ENCODE results near the gene FOXO6.

Gene FOXO6

DNA sequence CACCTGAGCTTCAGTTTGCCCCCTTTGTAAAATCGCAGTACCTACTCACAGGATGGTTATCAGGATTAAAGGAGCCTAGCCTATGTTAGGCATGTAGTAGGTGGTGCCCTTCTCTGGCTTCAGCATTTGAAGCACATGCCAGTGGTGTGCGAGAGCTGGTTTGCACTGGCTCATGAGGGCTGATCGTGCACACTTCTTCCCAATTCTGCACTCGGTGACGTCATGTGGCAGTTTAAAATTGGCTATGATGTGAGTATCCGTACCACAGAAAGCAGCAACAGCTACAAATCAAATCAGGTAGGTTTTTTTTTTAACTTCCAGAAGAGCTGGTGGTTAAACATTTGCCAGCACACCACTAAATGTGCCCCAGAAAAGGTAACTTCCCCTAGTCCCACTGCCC lies 13.5 kb downstream of the FOXO6 start:
- TF ChIP-seq GATA3 (IDR thresholded peaks at IDR 0.05; ENCODE audit: low read depth, low read length): no peak
- TF ChIP-seq GATA2 (IDR thresholded peaks at IDR 0.05; ENCODE audit: low read depth, low read length): no peak

DNA sequence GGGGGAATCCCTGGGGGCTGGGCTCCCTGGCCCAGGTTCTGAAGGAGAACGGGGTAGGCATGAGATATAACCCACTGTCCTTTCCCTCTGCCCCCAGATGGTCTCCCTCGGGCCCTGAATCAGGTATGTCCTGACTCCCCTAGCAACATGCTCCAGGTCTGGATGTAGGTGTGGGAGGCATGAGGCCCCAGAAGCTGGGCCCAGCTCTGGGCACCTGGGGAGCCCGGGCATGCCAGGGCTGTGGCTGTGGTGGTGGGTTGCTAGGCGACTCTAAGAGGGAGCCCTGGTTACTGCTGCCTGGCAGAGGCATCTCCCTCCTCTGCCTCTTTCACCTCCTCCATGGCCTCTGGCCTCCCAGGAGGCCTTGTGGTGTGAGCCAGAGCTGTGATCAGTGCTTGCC lies 16.2 kb downstream of the FOXO6 start:
- TF ChIP-seq GATA3 (IDR thresholded peaks at IDR 0.05; ENCODE audit: low read depth, low read length) (no peak), GATA2 (IDR thresholded peaks at IDR 0.05; ENCODE audit: low read depth, low read length) (no peak)

DNA sequence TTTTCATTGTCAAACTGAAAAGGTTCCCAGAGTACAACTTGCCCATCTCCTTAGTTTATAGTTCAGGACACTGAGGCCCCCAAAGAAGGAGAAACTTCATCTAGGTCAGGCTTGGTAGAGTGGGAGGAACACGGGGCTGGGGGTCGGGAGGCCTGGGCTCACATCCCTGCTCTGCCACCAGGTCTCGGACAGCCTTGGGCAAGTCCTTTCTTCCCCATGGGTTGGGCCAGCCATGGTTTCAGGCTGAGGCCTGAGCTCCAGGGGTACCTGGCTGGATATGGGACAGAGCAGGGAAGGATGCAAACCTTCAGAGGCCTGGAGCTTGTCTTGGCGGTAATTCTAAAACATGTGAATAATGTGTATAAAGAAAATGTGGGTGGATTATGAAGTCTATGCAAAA lies 17.0 kb downstream of the FOXO6 start:
- TF ChIP-seq GATA3 (IDR thresholded peaks at IDR 0.05; ENCODE audit: low read depth, low read length) (no peak), GATA2 (IDR thresholded peaks at IDR 0.05; ENCODE audit: low read depth, low read length) (no peak)

DNA sequence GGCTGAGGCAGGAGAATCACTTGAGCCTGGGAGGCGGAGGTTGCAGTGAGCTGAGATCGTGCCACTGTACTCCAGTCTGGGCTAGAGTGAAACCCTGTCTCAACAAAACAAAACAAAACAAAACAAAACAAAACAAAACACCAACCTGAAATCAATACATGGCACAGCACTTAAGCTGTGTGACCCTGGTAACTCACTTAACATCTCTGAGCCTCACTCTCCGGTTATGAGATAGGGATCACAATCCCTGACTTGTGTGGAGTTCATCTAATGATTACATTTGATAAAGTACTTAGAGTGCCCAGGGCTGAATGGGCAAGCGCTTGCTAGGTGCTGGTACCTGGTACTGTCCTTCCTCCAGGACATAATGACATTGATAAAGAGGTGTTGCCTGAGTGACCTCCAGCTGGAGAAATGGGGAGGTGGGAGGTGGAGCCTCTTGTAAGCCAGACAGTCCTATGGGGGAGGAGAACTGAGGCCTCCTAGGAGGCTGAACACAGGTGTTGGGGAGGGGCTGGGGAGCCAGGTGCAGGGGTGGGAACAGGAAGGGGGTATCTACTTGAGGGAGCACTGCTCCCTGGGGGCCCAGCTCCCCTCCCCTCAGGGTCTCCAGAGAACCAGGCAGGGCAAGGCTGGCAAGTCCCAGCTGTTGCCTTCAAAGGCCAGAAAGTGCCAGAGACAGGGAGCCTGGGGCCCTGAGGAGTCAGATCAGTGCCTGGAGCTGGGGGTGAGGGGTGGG lies 17.9 kb downstream of the FOXO6 start:
- TF ChIP-seq GATA2 (IDR thresholded peaks at IDR 0.05; ENCODE audit: low read depth, low read length): no peak; the same call in 1 of the 2 replicates
- no peak for TF ChIP-seq GATA3 (IDR thresholded peaks at IDR 0.05; ENCODE audit: low read depth, low read length)

DNA sequence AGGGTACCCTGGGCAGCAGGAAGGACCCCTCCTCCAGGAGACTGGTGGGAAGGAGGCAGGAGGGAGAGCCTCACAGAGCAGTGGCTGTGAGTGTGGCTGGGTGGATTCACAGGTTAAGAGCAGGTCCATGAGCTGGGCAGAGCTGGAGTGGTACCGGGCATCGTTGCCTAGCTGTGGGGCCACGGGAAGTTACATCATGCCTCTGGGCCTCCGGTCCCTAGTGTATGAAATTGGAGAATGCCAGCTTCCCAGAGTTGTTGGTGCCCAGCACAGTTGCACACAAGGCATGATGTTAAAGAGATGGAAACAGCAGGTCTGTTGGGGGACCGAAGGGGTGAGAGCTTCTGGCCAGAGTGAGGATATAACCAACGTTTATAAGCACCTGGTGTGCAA lies 18.5 kb downstream of the FOXO6 start:
- no peak for TF ChIP-seq GATA2 (IDR thresholded peaks at IDR 0.05; ENCODE audit: low read depth, low read length)
- TF ChIP-seq GATA3 (IDR thresholded peaks at IDR 0.05; ENCODE audit: low read depth, low read length): no peak

DNA sequence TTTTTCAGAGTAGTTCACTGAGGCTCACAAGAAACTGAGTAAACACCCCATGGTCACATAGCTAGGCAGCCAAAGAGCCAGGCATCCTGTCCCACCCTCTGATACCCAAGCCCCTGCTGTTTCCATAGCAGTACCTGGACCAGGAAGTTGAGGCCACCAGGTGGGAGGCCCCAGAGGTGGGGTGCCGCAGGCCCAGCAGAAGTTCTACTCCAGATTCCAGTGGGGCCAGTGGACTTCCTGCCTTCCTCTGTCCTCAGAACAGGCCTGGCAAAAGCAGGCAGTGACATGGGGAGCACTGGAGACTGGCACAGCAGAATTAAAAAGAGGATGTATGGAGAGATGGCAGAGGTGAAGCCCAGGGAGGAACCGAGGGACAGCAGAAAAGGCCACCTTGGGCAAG lies 19.0 kb downstream of the FOXO6 start:
- no peak for TF ChIP-seq GATA3 (IDR thresholded peaks at IDR 0.05; ENCODE audit: low read depth, low read length)
- no peak for TF ChIP-seq GATA2 (IDR thresholded peaks at IDR 0.05; ENCODE audit: low read depth, low read length)

DNA sequence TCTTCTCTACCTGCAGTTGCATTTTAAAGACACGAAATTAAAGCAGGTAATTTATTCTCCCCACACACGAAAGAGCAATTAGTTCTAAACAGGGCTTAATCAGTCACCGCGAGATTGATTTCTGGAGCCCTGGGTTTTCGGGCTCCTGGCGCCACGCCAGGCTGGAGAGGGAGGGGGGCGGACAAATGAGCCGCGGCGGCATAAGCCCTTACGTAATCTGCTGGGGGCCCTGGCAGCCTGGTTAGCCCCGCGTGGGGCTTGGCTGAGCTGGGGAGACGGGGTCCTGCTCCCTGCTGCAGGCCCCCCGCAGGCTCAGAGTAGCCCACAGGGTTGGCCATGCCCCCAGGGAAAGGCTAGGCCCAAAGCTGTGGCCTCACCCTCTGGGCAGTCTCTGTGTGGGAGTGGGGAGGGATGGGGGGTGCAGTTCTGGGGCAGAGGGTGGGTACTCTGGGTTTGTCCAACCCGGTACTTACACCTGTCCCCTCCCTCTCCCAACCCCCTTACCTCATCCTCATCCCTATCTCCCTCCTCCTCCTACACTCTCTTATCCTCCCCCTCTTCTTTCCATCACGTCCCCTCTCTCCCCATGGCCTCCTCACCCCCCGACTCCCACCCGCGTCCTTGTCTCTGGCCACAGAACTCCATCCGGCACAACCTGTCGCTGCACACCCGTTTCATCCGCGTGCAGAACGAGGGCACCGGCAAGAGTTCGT lies 19.9 kb downstream of the FOXO6 start:
- no peak for TF ChIP-seq GATA3 (IDR thresholded peaks at IDR 0.05; ENCODE audit: low read depth, low read length)
- TF ChIP-seq GATA2 (IDR thresholded peaks at IDR 0.05; ENCODE audit: low read depth, low read length): no peak

DNA sequence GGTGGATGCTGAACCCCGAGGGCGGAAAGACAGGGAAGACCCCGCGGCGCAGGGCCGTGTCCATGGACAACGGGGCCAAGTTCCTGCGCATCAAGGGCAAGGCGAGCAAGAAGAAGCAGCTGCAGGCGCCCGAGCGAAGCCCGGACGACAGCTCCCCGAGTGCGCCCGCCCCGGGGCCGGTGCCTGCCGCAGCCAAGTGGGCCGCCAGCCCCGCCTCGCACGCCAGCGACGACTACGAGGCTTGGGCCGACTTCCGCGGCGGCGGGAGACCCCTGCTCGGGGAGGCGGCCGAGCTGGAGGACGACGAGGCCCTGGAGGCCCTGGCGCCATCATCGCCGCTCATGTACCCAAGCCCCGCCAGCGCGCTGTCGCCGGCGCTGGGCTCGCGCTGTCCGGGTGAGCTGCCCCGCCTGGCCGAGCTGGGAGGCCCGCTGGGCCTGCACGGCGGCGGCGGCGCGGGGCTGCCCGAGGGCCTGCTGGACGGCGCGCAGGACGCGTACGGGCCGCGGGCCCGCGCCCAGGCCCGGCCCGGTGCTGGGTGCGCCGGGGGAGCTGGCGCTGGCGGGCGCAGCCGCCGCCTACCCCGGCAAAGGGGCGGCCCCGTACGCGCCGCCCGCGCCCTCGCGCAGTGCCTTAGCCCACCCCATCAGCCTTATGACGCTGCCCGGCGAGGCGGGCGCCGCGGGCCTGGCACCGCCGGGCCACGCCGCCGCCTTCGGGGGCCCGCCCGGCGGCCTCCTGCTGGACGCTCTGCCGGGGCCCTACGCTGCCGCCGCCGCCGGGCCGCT lies 20.7 kb downstream of the FOXO6 start:
- TF ChIP-seq GATA2 (IDR thresholded peaks at IDR 0.05; ENCODE audit: low read depth, low read length) (no peak), GATA3 (IDR thresholded peaks at IDR 0.05; ENCODE audit: low read depth, low read length) (no peak)

DNA sequence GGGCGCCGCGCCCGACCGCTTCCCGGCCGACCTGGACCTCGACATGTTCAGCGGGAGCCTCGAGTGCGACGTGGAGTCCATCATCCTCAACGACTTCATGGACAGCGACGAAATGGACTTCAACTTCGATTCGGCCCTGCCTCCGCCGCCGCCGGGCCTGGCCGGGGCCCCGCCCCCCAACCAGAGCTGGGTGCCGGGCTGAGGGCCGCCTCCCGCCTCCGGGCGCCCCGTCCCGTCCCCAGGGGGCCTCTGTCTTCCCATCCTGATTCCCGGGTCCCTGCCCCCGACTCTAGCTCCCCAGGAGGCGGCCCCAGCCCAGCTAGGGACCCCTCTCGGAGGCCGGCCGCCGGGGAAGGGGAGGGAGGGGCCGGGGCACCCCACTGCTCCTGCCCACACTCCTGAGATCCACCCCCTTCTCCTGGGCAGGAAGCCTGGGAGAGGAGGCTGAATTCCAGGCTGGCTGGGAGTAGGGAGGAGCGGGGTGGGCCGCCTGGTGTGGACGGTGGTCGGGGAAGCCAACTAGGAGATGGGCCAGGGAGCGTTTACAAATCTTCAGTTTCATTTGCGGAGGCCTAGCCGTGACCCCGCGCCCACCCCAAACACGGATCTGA lies 21.4 kb downstream of the FOXO6 start:
- TF ChIP-seq GATA2 (IDR thresholded peaks at IDR 0.05; ENCODE audit: low read depth, low read length) (no peak), GATA3 (IDR thresholded peaks at IDR 0.05; ENCODE audit: low read depth, low read length) (no peak)

DNA sequence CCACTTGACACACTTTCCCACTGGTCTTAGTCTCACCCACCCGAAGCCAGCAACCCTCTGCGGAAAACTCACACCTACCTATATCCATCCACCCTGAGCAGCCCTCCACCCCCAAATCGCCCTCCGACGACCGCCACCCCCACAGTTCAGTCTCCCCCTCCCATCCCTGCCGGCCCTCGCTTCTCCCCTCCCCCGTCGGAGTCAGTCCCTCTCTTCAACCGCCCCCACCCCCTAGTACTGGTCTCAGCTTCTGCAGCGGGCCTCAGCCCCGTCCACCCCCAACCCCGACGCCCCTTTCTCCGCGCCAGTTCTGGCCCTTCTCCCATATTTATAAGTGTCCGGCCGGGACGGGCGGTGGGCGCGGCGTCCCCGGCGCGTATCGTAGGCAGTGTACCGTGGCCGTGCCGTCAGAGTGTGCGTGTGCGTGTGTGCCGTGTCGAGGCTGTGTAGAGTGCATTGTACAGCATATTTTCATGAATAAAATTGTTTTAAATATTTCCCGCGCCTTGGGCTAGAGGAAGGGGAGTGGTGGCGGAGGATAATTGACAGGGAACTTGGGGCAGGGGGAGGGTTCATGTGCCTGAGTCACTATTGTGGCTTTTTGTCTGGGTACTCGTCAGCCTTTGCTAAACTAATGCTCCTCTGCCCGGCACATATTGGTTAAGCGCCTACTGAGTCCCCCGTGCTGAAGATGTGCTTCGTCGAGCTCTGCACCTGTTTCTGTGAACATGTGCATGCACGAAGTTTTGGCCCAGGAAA lies 22.0 kb downstream of the FOXO6 start:
- no peak for TF ChIP-seq GATA2 (IDR thresholded peaks at IDR 0.05; ENCODE audit: low read depth, low read length)
- TF ChIP-seq GATA3 (IDR thresholded peaks at IDR 0.05; ENCODE audit: low read depth, low read length): no peak

DNA sequence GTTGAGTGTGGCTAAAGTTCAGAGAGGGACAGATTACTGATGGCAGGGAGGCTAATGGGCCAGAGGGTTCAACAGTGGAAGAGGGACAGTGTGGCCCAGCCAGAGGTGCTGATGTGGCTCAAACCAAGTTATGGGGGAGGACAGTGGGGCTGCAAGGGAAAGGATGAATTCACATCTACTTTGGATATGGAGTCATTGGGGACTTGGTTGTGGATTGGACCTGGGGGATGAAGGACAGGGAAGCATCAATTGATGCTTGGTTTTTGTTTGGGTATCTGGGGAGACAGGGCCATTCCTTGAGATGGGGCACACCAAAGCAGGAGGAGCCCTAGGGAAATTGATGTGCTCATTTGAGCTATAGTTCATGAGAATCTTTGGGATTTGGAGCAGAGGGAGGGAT lies 23.3 kb downstream of the FOXO6 start:
- TF ChIP-seq GATA3 (IDR thresholded peaks at IDR 0.05; ENCODE audit: low read depth, low read length): no peak
- TF ChIP-seq GATA2 (IDR thresholded peaks at IDR 0.05; ENCODE audit: low read depth, low read length): no peak

DNA sequence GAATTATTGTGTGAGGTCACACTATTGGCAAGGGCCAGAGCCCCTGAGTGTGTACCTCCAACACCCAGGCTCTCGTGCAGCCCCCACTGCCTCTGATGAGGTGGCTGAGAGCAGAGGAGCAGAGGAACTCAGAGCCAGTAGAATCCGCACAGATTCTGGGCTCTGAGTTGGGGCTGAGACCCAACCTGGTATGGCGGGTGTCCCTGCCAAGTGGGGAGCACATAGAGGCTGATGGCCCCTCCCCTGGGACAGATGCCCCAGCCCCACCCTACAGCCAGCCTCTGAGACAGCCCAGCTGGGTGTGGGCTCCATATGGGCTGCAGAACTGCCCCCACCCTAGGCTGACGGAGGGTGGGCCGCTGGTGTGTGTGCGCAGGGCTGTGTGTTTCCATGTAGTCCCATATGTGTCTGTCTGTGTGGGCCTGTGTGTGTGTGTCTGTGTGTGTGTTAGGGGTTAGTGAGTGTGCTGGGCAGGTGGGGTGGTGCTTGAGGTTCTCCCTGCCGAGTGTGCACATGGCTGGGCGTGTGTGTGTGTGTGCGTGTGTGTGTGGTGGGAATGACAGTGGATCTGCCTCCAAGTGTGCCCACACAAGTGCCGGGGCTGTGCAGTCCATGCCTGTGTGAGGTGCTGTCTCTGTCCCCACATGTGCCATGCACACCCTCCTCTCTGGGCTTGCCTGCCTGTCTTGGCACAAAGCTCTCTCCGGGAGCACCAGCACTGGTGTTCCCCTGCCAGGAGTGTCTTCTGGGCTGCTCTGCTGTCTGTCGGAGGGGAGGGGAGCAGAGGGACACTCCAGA lies 24.4 kb downstream of the FOXO6 start:
- no peak for TF ChIP-seq GATA2 (IDR thresholded peaks at IDR 0.05; ENCODE audit: low read depth, low read length)

DNA sequence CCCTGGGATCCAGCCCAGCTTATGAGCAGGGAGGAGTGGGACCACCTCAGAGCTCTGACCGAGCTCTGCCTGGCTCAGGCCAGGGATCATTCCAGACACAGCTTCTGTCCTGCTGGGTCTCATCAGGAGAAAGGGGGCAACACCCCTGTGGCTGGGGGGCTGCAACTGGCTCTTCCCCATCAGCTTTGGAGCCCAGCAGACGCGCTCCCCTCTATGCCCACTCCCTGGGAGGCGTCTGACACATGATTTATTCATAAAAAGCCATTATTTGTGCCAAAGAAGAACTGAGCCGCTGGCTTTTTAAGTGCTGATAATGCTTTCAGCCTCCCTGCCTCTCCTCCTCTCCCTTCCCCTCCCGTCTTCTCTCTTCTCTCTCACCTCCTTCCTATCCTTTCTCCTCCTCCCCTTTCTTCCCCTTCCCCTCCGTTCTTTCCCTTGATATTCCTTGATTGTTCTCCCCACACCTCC lies 25.0 kb downstream of the FOXO6 start:
- TF ChIP-seq GATA2 (IDR thresholded peaks at IDR 0.05; ENCODE audit: low read depth, low read length) (no peak), GATA3 (IDR thresholded peaks at IDR 0.05; ENCODE audit: low read depth, low read length) (no peak)

Measured in SH-SY5Y (cell line).